GM19372 (cell line): ENCODE results near the gene LMBR1.
"Not testable (repeated sequence)": the region's sequence is repeated elsewhere in the genome, so short reads cannot be mapped to it uniquely, and the experiment has no call there.

Experiments
- ATAC-seq: cut with Tn5 transposase; IDR thresholded peaks from one replicate; pipeline ENCODE4 v1.9.1; 2021; ENCODE audit warnings: mild to moderate bottlenecking, low read depth, moderate library complexity; ENCODE audit not compliant: unreplicated experiment

The LMBR1 gene

GRCh38 chr7:156816943-156817572 lies 75.9 kb downstream of the LMBR1 start:
- no peak for ATAC-seq

- no peak for ATAC-seq
Measured at GRCh38 chr7:156811706-156812105, 81.3 kb downstream of the LMBR1 start.

- not testable (repeated sequence) for ATAC-seq
Measured at GRCh38 chr7:156803656-156804055, 89.3 kb downstream of the LMBR1 start.

- ATAC-seq = no peak
Measured at GRCh38 chr7:156802214-156802613, 90.8 kb downstream of the LMBR1 start.

- ATAC-seq = no peak
Measured at GRCh38 chr7:156795415-156795814, 97.6 kb downstream of the LMBR1 start.

GRCh38 chr7:156793334-156793733 lies 99.6 kb downstream of the LMBR1 start:
- no peak for ATAC-seq

- no peak for ATAC-seq
Measured at GRCh38 chr7:156792611-156793010, 100.4 kb downstream of the LMBR1 start.

- ATAC-seq = no peak
Measured at GRCh38 chr7:156791241-156791640, 101.7 kb downstream of the LMBR1 start.

- no peak for ATAC-seq
Measured at GRCh38 chr7:156790264-156790663, 102.7 kb downstream of the LMBR1 start.

- no peak for ATAC-seq
Measured at GRCh38 chr7:156785998-156786543, 106.9 kb downstream of the LMBR1 start.

GRCh38 chr7:156783864-156784263 lies 109.1 kb downstream of the LMBR1 start:
- ATAC-seq = no peak

- ATAC-seq = no peak
Measured at GRCh38 chr7:156781972-156782371, 111.0 kb downstream of the LMBR1 start.

GRCh38 chr7:156780724-156781455 lies 112.1 kb downstream of the LMBR1 start:
- peak; percentile 91 for ATAC-seq

GRCh38 chr7:156778668-156779067 lies 114.3 kb downstream of the LMBR1 start:
- no peak for ATAC-seq

- no peak for ATAC-seq
Measured at GRCh38 chr7:156778201-156778600, 114.8 kb downstream of the LMBR1 start.

GRCh38 chr7:156777364-156778069 lies 115.5 kb downstream of the LMBR1 start:
- ATAC-seq = no peak

GRCh38 chr7:156776527-156776926 lies 116.5 kb downstream of the LMBR1 start:
- ATAC-seq = no peak

GRCh38 chr7:156773966-156774365 lies 119.0 kb downstream of the LMBR1 start:
- no peak for ATAC-seq

- ATAC-seq = no peak
Measured at GRCh38 chr7:156772725-156773124, 120.3 kb downstream of the LMBR1 start.

GRCh38 chr7:156768698-156769472 lies 124.1 kb downstream of the LMBR1 start:
- ATAC-seq = no peak

- ATAC-seq = no peak
Measured at GRCh38 chr7:156766666-156767065, 126.3 kb downstream of the LMBR1 start.
